H1 (cell line): ENCODE results near the gene RASL11B. TPM values are rescaled to one million over a fixed set of nuclear protein-coding genes. Genes with fewer than 3 reads are reported as not detected.

Experiments used
- CTCF ChIA-PET: fragments of 300-600 bp; sonication (Branson Sonifier 250); formaldehyde crosslinking; loops from one replicate; lab custom pipeline; 2021; ENCODE audit not compliant: partially characterized antibody; lab: Charles Lee
- POLR2A ChIA-PET: fragments of 300-600 bp; sonication (Branson Sonifier 250); formaldehyde crosslinking; loops from one replicate; lab custom pipeline; 2021; ENCODE audit warnings: inconsistent platforms; ENCODE audit not compliant: partially characterized antibody; lab: Charles Lee
- DNase-seq, 2 experiments: peaks; one replicate each; pipeline versions ENCODE4 v3.0.0 to v3.0.0-alpha.2; 2010 to 2022; ENCODE audit warnings: low spot score in 2 of 2, low read depth in 1 of 2, mixed read lengths in 1 of 2
- FAIRE-seq: peaks from 2 replicates; lab custom pipeline; 2011; peaks lifted over from hg19 to GRCh38; lab: Jason Lieb, UNC
- H2AFZ ChIP-seq: 2 replicates; pipeline ENCODE4 v1.8.1; 2012; ENCODE audit warnings: low read length, inconsistent platforms
- H2AK5ac ChIP-seq: 2 replicates; pipeline ENCODE4 v1.6.1; 2013; ENCODE audit warnings: low read depth, low read length
- H2BK120ac ChIP-seq: replicated peaks from 2 replicates; pipeline ENCODE3; 2013; ENCODE audit warnings: low read depth, low read length, inconsistent platforms
- H2BK12ac ChIP-seq: 2 replicates; pipeline ENCODE4 v1.6.1; 2013; ENCODE audit warnings: low read depth, low read length
- H2BK15ac ChIP-seq: 2 replicates; pipeline ENCODE4 v1.6.1; 2013; ENCODE audit warnings: low read length
- H2BK20ac ChIP-seq: 2 replicates; pipeline ENCODE4 v1.6.1; 2013; ENCODE audit warnings: low read length
- H2BK5ac ChIP-seq: 2 replicates; pipeline ENCODE4 v1.6.1; 2013; ENCODE audit warnings: low read depth, low read length
- H3K14ac ChIP-seq: 2 replicates; pipeline ENCODE4 v1.6.1; 2013; ENCODE audit warnings: inconsistent platforms; ENCODE audit not compliant: insufficient read length
- H3K18ac ChIP-seq: 2 replicates; pipeline ENCODE4 v1.6.1; 2013; ENCODE audit warnings: low read length; ENCODE audit errors: extremely low read depth
- H3K23ac ChIP-seq: 2 replicates; pipeline ENCODE4 v1.6.1; 2013; ENCODE audit warnings: inconsistent platforms; ENCODE audit not compliant: insufficient read length
- H3K23me2 ChIP-seq: 2 replicates; pipeline ENCODE4 v1.6.1; 2013; ENCODE audit warnings: low read depth, low read length
- H3K27ac ChIP-seq: 2 replicates; pipeline ENCODE4 v1.6.1; 2011; ENCODE audit warnings: low read depth, low read length, inconsistent platforms
- H3K27me3 ChIP-seq, 4 experiments: replicated peaks in 1 of 4; 1 replicate in 1 of 4; 2 replicates in 3 of 4; pipeline versions ENCODE4 v1.6.1 to v1.8.1; 2011 to 2013; ENCODE audit warnings: low read length in 3 of 4, mild to moderate bottlenecking in 3 of 4, inconsistent platforms in 2 of 4, mixed read lengths in 2 of 4, moderate library complexity in 1 of 4; ENCODE audit not compliant: control insufficient read depth in 3 of 4, insufficient read depth in 3 of 4; ENCODE audit errors: extremely low read depth in 1 of 4
- H3K36me3 ChIP-seq, 4 experiments: 2 replicates each; pipeline versions ENCODE4 v1.6.1 to v1.8.1; 2011 to 2013; ENCODE audit warnings: mild to moderate bottlenecking in 4 of 4, low read length in 3 of 4, moderate library complexity in 2 of 4, control low read depth in 1 of 4, inconsistent platforms in 1 of 4; ENCODE audit not compliant: insufficient read depth in 4 of 4, control insufficient read depth in 2 of 4
- H3K4ac ChIP-seq: replicated peaks from 2 replicates; pipeline ENCODE3; 2013; ENCODE audit warnings: low read length, low read depth, mixed read lengths, inconsistent platforms; ENCODE audit not compliant: insufficient read length
- H3K4me1 ChIP-seq, 4 experiments: replicated peaks in 1 of 4; 1 replicate in 1 of 4; 2 replicates in 3 of 4; pipeline versions ENCODE4 v1.6.1 to v1.8.1; 2011 to 2013; ENCODE audit warnings: low read length in 3 of 4, inconsistent platforms in 2 of 4, mixed read lengths in 1 of 4; ENCODE audit not compliant: insufficient read depth in 4 of 4, control insufficient read depth in 3 of 4
- H3K4me2 ChIP-seq, 2 experiments: 2 replicates each; pipeline versions ENCODE4 v1.6.1 to v1.8.1; 2011 to 2013; ENCODE audit warnings: low read depth in 2 of 2, low read length in 2 of 2, control low read depth in 1 of 2, inconsistent platforms in 1 of 2, mild to moderate bottlenecking in 1 of 2; ENCODE audit not compliant: insufficient read depth in 1 of 2
- H3K4me3 ChIP-seq, 4 experiments: fragments of 200-600, 300-600 bp in 1 of 4; sonication (generic), shearing (Covaris generic), sonication (Bioruptor Twin) in 1 of 4; 2 replicates each; pipeline versions ENCODE4 v1.5.1 to v1.8.1; 2011 to 2016; ENCODE audit warnings: low read length in 4 of 4, low read depth in 3 of 4, control low read depth in 2 of 4, inconsistent platforms in 2 of 4, mild to moderate bottlenecking in 2 of 4, mixed read lengths in 1 of 4, moderate library complexity in 1 of 4; ENCODE audit not compliant: insufficient read depth in 2 of 4; ENCODE audit errors: extremely low read depth in 1 of 4
- H3K56ac ChIP-seq: replicated peaks from 2 replicates; pipeline ENCODE3; 2013; ENCODE audit warnings: low read depth, mild to moderate bottlenecking, mixed read lengths, low read length, inconsistent platforms; ENCODE audit not compliant: insufficient read length
- H3K79me1 ChIP-seq: 2 replicates; pipeline ENCODE4 v1.6.1; 2013; ENCODE audit warnings: low read depth, low read length, control low read depth
- H3K79me2 ChIP-seq, 2 experiments: 2 replicates each; pipeline versions ENCODE4 v1.6.1 to v1.8.1; 2012 to 2013; ENCODE audit warnings: low read length in 2 of 2, mild to moderate bottlenecking in 2 of 2, inconsistent platforms in 1 of 2; ENCODE audit not compliant: insufficient read depth in 2 of 2, control insufficient read depth in 1 of 2
- H3K9ac ChIP-seq, 4 experiments: replicated peaks in 1 of 4; 1 replicate in 1 of 4; 2 replicates in 3 of 4; pipeline versions ENCODE4 v1.6.1 to v1.8.1; 2011 to 2013; ENCODE audit warnings: low read depth in 3 of 4, low read length in 3 of 4, control low read depth in 2 of 4, mild to moderate bottlenecking in 2 of 4, moderate library complexity in 2 of 4, inconsistent platforms in 1 of 4; ENCODE audit errors: extremely low read depth in 1 of 4
- H3K9me3 ChIP-seq, 2 experiments: 2 replicates each; pipeline versions ENCODE4 v1.6.1 to v1.8.1; 2012 to 2013; ENCODE audit warnings: mild to moderate bottlenecking in 2 of 2, moderate library complexity in 2 of 2, control low read depth in 1 of 2, inconsistent platforms in 1 of 2, low read depth in 1 of 2, low read length in 1 of 2, mixed read lengths in 1 of 2; ENCODE audit not compliant: insufficient read depth in 2 of 2
- H4K20me1 ChIP-seq, 2 experiments: replicated peaks in 1 of 2; 2 replicates each; pipeline versions ENCODE3 to v1.8.1; 2011 to 2013; ENCODE audit warnings: inconsistent platforms in 2 of 2, low read length in 2 of 2, mild to moderate bottlenecking in 1 of 2; ENCODE audit not compliant: insufficient read depth in 2 of 2, control insufficient read depth in 1 of 2
- H4K5ac ChIP-seq: 2 replicates; pipeline ENCODE4 v1.6.1; 2013; ENCODE audit warnings: low read length, low read depth, mixed read lengths, inconsistent platforms; ENCODE audit not compliant: insufficient read length
- H4K8ac ChIP-seq: 2 replicates; pipeline ENCODE4 v1.8.0; 2013; ENCODE audit warnings: mild to moderate bottlenecking, moderate library complexity, low read length, inconsistent platforms; ENCODE audit not compliant: insufficient read depth; ENCODE audit errors: extremely low read depth
- H4K91ac ChIP-seq: replicated peaks from 2 replicates; pipeline ENCODE3; 2013; ENCODE audit warnings: low read length, mixed read lengths, inconsistent platforms; ENCODE audit not compliant: insufficient read length
- ATF3 ChIP-seq: IDR thresholded peaks from 2 replicates; pipeline ENCODE4 v1.6.1; 2011; ENCODE audit warnings: low read depth, mild to moderate bottlenecking, low read length; ENCODE audit not compliant: insufficient read depth
- E2F6 ChIP-seq: IDR thresholded peaks from 2 replicates; pipeline ENCODE4 v1.6.1; 2012; ENCODE audit warnings: inconsistent platforms
- MAX ChIP-seq: IDR thresholded peaks from 2 replicates; pipeline ENCODE4 v1.6.1; 2012; ENCODE audit warnings: inconsistent platforms
- PHF8 ChIP-seq: fragments of 200-600 bp; sonication (generic); conservative IDR thresholded peaks from 2 replicates; pipeline ENCODE4 v1.7.1; 2012; ENCODE audit warnings: low read depth, mild to moderate bottlenecking, inconsistent platforms, low read length, moderate library complexity
- SAP30 ChIP-seq: fragments of 300-600 bp; sonication (generic); IDR thresholded peaks from 2 replicates; pipeline ENCODE4 v1.7.1; 2012; ENCODE audit warnings: low read length, moderate library complexity, mild to moderate bottlenecking, inconsistent platforms; ENCODE audit not compliant: insufficient read depth, insufficient replicate concordance
- SRF ChIP-seq: IDR thresholded peaks from 2 replicates; pipeline ENCODE4 v1.6.1; 2011; ENCODE audit warnings: mild to moderate bottlenecking, low read depth, low read length, moderate library complexity
- WGBS, 2 experiments: shearing (Covaris generic) in 1 of 2; methylation state at CpG; one replicate each; pipeline versions ENCODE4 v1.1.6 to v1.1.7; 2013 to 2015; ENCODE audit warnings: low lambda C conversion rate in 2 of 2, mixed read lengths in 2 of 2, inconsistent platforms in 1 of 2, low coverage in 1 of 2, missing lambda C conversion rate in 1 of 2; ENCODE audit not compliant: insufficient replicate concordance in 2 of 2, insufficient coverage in 1 of 2, insufficient read length in 1 of 2; ENCODE audit errors: extremely low coverage in 1 of 2, missing lambda C conversion rate in 1 of 2; 5-methylcytosine and 5-hydroxymethylcytosine counted together
- polyA plus RNA-seq, 7 experiments: library from polyadenylated mRNA; depleted of rRNA in 3 of 7; stranded (reverse) in 5 of 7; unstranded in 2 of 7; fragments of >200 nt in 5 of 7; fragments of 200-250 nt in 2 of 7; gene quantifications; 1 replicate in 5 of 7; 2 replicates in 1 of 7; 4 replicates in 1 of 7; pipeline versions ENCODE4 v1.2.1 to v1.2.3, GENCODE V29; 2011 to 2013; ENCODE audit warnings: missing spikeins in 2 of 7, mixed read lengths in 2 of 7
- total RNA-seq: library from RNA; stranded (reverse); fragmentation: NEBNext Ultra II Directional; extraction: Animal tissue kit (Norgen Biotek cat#: 25700); gene quantifications from 2 replicates; pipeline ENCODE4 v1.2.1, GENCODE V29; 2021

The RASL11B gene
- total and polyA plus RNA-seq, 2 of the 8 experiments (the other 6 are each of a cell fraction or from before 2014, with no cell fraction given) = 49.8 to 75.5 TPM

- Histone ChIP-seq H3K4me1 (peaks cover 10 to 31% (median 11%) of the 10 kb centered on the region in 4 experiments), H3K4me3 (peak overlapping the region; percentile 55 to 97 (median 67)), H3K4ac (no peak overlapping the region), H3K79me1 (peaks cover 8% of the 10 kb centered on the region; the same call in 1 of the 2 replicates), H3K23ac (no peak overlapping the region), H3K14ac (no peak overlapping the region), H3K27ac (no peak overlapping the region), H3K36me3 (peaks cover 16 to 32% (median 28%) of the 10 kb centered on the region in 4 experiments), H4K20me1 (peaks cover 13 to 17% of the 10 kb centered on the region in 2 experiments), H2BK15ac (no peak overlapping the region; the same call in 1 of the 2 replicates), H3K18ac (peak overlapping the region; percentile 60), H3K56ac (peak overlapping the region; percentile 47), H2AFZ (no peak overlapping the region), H2BK5ac (peak overlapping the region; percentile 81; the same call in 1 of the 2 replicates), H4K5ac (peak overlapping the region; percentile 69), H3K9ac (peak overlapping the region in 2 of 4 experiments; percentile 39 to 58; a peak in 4 of 7 replicates), H2BK12ac (peak overlapping the region; percentile 56), H3K79me2 (peaks cover 8 to 32% of the 10 kb centered on the region in 2 experiments), H2BK20ac (no peak overlapping the region; the same call in 1 of the 2 replicates), H3K9me3 (peaks cover 10 to 16% of the 10 kb centered on the region in 2 experiments; a peak in 3 of 4 replicates), H4K8ac (peak overlapping the region; percentile 83; the same call in 1 of the 2 replicates), H2BK120ac (no peak overlapping the region), H4K91ac (peak overlapping the region; percentile 37), H3K4me2 (peak overlapping the region; percentile 90 to 91), H3K27me3 (no peaks in the 10 kb centered on the region; a peak in 1 of 7 replicates), H2AK5ac (0 out of 2 replicates have a peak overlapping the region, but pooled peaks have one; percentile 41), H3K23me2 (peaks cover 6% of the 10 kb centered on the region; the same call in 1 of the 2 replicates)
- 50% methylated on average over 26 of the region's 26 CpGs; no CpG with 5 or more reads in 1 of the 2 experiments for WGBS, 2 experiments
- ChIA-PET POLR2A (interaction anchor here (0.9 to 11.0 kb wide), 11 partner anchors 9 to 148 kb away, joined by 3 to 165 read pairs (median 7); no protein-coding TSS in a partner anchor), CTCF (interaction anchor here (0.6 to 1.4 kb wide), 7 partner anchors 13 to 316 kb away, joined by 3 to 8 read pairs (median 4); no protein-coding TSS in a partner anchor)
- DNase-seq (no peak), FAIRE-seq (no peak)
- no peak for TF ChIP-seq SRF
- no peak for TF ChIP-seq ATF3
- peak; percentile 58; the same call in 1 of the 2 replicates for TF ChIP-seq E2F6
- TF ChIP-seq MAX = peak; percentile 76
- 0 out of 2 replicates have a peak, but pooled peaks have one; percentile 10 for TF ChIP-seq PHF8
- TF ChIP-seq SAP30 = no peak
These were observed 820 bp upstream of the RASL11B start for GRCh38 chr4:52861171-52861823.
